Activated T-helper 17 cell treated with anti-CD3 and anti-CD28 coated beads, Interleukin-2, amount 50 U/mL, for 72 hours (primary cell): ENCODE results near the gene SRRT. TPM values are rescaled to one million over a fixed set of nuclear protein-coding genes. Genes with fewer than 3 reads are reported as not detected.

Experiments
- total RNA-seq, 2 donors: library from RNA; stranded (reverse); gene quantifications; one replicate each; pipeline ENCODE4 v1.2.3, GENCODE V29; 2022

Gene SRRT
- total RNA-seq, 2 donors from 2014 or later, result 208 to 255 TPM

Other genes with a start within 250 kb of the SRRT start
- gene TFR2, start 233.6 kb upstream of the SRRT start, total RNA-seq, result 10 to 100 TPM; 30.8 to 39.4 TPM
- not detected for gene ACTL6B, start 218.7 kb upstream of the SRRT start, total RNA-seq
- gene GNB2, start 201.4 kb upstream of the SRRT start, total RNA-seq, result 100 to 1,000 TPM; 181 to 271 TPM
- gene GIGYF1, start 180.9 kb upstream of the SRRT start, total RNA-seq, result 10 to 100 TPM; 40.2 to 53.1 TPM
- gene POP7, start 169.0 kb upstream of the SRRT start, total RNA-seq, result 10 to 100 TPM; 29.6 to 68.9 TPM
- not detected for gene EPO, start 154.6 kb upstream of the SRRT start, total RNA-seq
- not detected for gene ZAN, start 141.5 kb upstream of the SRRT start, total RNA-seq
- gene EPHB4, start 47.6 kb upstream of the SRRT start, total RNA-seq, result 1 to 10 TPM; 4.1 to 6.4 TPM
- 10 to 100 TPM; 15.7 to 30.1 TPM for gene SLC12A9, start 22.4 kb upstream of the SRRT start, total RNA-seq
- gene TRIP6, start 7.7 kb upstream of the SRRT start, total RNA-seq, result 10 to 100 TPM; 36.5 to 43.5 TPM
- gene UFSP1, start 14.6 kb downstream of the SRRT start, total RNA-seq, result 1 to 10 TPM in 1 of 2 donors, under 1 TPM in 1; 0.79 to 3.2 TPM
- gene ACHE, start 20.8 kb downstream of the SRRT start, total RNA-seq, result not detected
- under 1 TPM in 1 of 2 donors, not detected in 1; 0.11 TPM for gene MUC3A, start 74.4 kb downstream of the SRRT start, total RNA-seq
- gene MUC12, start 94.5 kb downstream of the SRRT start, total RNA-seq, result under 1 TPM; 0.79 to 0.93 TPM
- gene MUC17, start 145.0 kb downstream of the SRRT start, total RNA-seq, result not detected
- gene TRIM56, start 210.4 kb downstream of the SRRT start, total RNA-seq, result 10 to 100 TPM; 45.4 to 55.5 TPM